HepG2 (cell line): ENCODE results near the gene MADCAM1. TPM values are rescaled to one million over a fixed set of nuclear protein-coding genes. Genes with fewer than 3 reads are reported as not detected.
A peak's percentile ranks its signal among the peaks of the same experiment; 100 is the strongest.

Experiments used
- ARHGAP35 ChIP-seq: sonication (generic); formaldehyde crosslinking; IDR thresholded peaks from 2 replicates; pipeline ENCODE4 v1.9.0; 2022; ENCODE audit warnings: mild to moderate bottlenecking, inconsistent platforms, moderate library complexity, missing genetic modification reagents, borderline replicate concordance
- CCDC6 ChIP-seq: sonication (generic); formaldehyde crosslinking; IDR thresholded peaks from 2 replicates; pipeline ENCODE4 v1.8.1; 2022; ENCODE audit warnings: mild to moderate bottlenecking, missing genetic modification reagents, moderate library complexity
- DMAP1 ChIP-seq: IDR thresholded peaks from 2 replicates; pipeline ENCODE4 v1.6.1; 2016
- DPF2 ChIP-seq: sonication (generic); formaldehyde crosslinking; IDR thresholded peaks from 2 replicates; pipeline ENCODE4 v1.4.0; 2020; ENCODE audit warnings: mild to moderate bottlenecking, low read depth, missing genetic modification reagents, borderline replicate concordance
- NFE2 ChIP-seq: sonication (generic); formaldehyde crosslinking; IDR thresholded peaks from 2 replicates; pipeline ENCODE4 v1.4.0; 2020; ENCODE audit warnings: missing genetic modification reagents
- PAX8 ChIP-seq: sonication (generic); formaldehyde crosslinking; IDR thresholded peaks from 2 replicates; pipeline ENCODE4 v1.8.0; 2022; ENCODE audit warnings: mild to moderate bottlenecking, missing genetic modification reagents, borderline replicate concordance
- PAXIP1 ChIP-seq: sonication (generic); formaldehyde crosslinking; conservative IDR thresholded peaks from 2 replicates; pipeline ENCODE4 v1.4.0; 2020; ENCODE audit warnings: mild to moderate bottlenecking, missing genetic modification reagents, moderate library complexity
- PBX3 ChIP-seq: sonication (generic); formaldehyde crosslinking; IDR thresholded peaks from 2 replicates; pipeline ENCODE4 v1.8.1; 2023; ENCODE audit warnings: missing genetic modification reagents, inconsistent platforms, borderline replicate concordance
- POLR2AphosphoS5 ChIP-seq: IDR thresholded peaks from 2 replicates; pipeline ENCODE4 v1.6.1; 2012; ENCODE audit warnings: low read depth, low read length
- RARA ChIP-seq: IDR thresholded peaks from 2 replicates; pipeline ENCODE4 v1.6.1; 2016; ENCODE audit warnings: missing genetic modification reagents, missing compliant biosample characterization
- SALL2 ChIP-seq: sonication (generic); formaldehyde crosslinking; IDR thresholded peaks from 2 replicates; pipeline ENCODE4 v1.8.1; 2023; ENCODE audit warnings: mild to moderate bottlenecking, missing genetic modification reagents, inconsistent platforms
- SATB2 ChIP-seq: sonication (generic); formaldehyde crosslinking; IDR thresholded peaks from 2 replicates; pipeline ENCODE4 v1.5.0; 2020; ENCODE audit warnings: missing genetic modification reagents
- SP5 ChIP-seq: IDR thresholded peaks from 2 replicates; pipeline ENCODE4 v1.6.1; 2016; ENCODE audit warnings: low read depth, borderline replicate concordance
- SRY ChIP-seq: sonication (generic); formaldehyde crosslinking; IDR thresholded peaks from 2 replicates; pipeline ENCODE4 v1.8.0; 2022; ENCODE audit warnings: mild to moderate bottlenecking, missing genetic modification reagents
- ZNF441 ChIP-seq: sonication (generic); formaldehyde crosslinking; IDR thresholded peaks from 2 replicates; pipeline ENCODE4 v1.7.0; 2021; ENCODE audit warnings: missing genetic modification reagents, borderline replicate concordance
- ZNF572 ChIP-seq: sonication (generic); formaldehyde crosslinking; IDR thresholded peaks from 2 replicates; pipeline ENCODE4 v1.5.1; 2020; ENCODE audit warnings: mild to moderate bottlenecking, missing genetic modification reagents
- ZSCAN31 ChIP-seq: sonication (generic); formaldehyde crosslinking; IDR thresholded peaks from 2 replicates; pipeline ENCODE4 v1.5.0; 2020; ENCODE audit warnings: low read depth, mild to moderate bottlenecking, missing genetic modification reagents
- polyA plus RNA-seq, 8 experiments: library from polyadenylated mRNA; depleted of rRNA in 3 of 8; stranded (reverse) in 7 of 8; unstranded in 1 of 8; fragments of >200 nt; fragmentation: Illumina TruSeq in 4 of 8; extraction: Trizol in 4 of 8; gene quantifications; 2 replicates each; pipeline versions ENCODE4 v1.2.1 to v1.2.3, GENCODE V29; 2011 to 2016; ENCODE audit warnings: low read depth in 4 of 8, missing spikeins in 1 of 8, mixed read lengths in 1 of 8; ENCODE audit not compliant: insufficient read depth in 1 of 8
- total RNA-seq, 5 experiments: library from RNA; depleted of rRNA; stranded (reverse); fragments of >200 nt; fragmentation: Illumina TruSeq; extraction: Trizol; gene quantifications; 2 replicates each; pipeline ENCODE4 v1.2.3, GENCODE V29; 2016; ENCODE audit warnings: low read depth in 1 of 5
- TF ChIP-seq, protein P1 (sequence below): sonication (generic); formaldehyde crosslinking; IDR thresholded peaks from 2 replicates; pipeline ENCODE4 v1.4.0; 2020; ENCODE audit warnings: mild to moderate bottlenecking, missing genetic modification reagents
- TF ChIP-seq, protein P2 (sequence below): sonication (generic); formaldehyde crosslinking; conservative IDR thresholded peaks from 2 replicates; pipeline ENCODE4 v1.4.0; 2020; ENCODE audit warnings: missing genetic modification reagents

MADCAM1 gene
- total and polyA plus RNA-seq, 2 of the 13 experiments (the other 11 are each of a cell fraction or from before 2014, with no cell fraction given), result 0.29 to 0.33 TPM

DNA sequence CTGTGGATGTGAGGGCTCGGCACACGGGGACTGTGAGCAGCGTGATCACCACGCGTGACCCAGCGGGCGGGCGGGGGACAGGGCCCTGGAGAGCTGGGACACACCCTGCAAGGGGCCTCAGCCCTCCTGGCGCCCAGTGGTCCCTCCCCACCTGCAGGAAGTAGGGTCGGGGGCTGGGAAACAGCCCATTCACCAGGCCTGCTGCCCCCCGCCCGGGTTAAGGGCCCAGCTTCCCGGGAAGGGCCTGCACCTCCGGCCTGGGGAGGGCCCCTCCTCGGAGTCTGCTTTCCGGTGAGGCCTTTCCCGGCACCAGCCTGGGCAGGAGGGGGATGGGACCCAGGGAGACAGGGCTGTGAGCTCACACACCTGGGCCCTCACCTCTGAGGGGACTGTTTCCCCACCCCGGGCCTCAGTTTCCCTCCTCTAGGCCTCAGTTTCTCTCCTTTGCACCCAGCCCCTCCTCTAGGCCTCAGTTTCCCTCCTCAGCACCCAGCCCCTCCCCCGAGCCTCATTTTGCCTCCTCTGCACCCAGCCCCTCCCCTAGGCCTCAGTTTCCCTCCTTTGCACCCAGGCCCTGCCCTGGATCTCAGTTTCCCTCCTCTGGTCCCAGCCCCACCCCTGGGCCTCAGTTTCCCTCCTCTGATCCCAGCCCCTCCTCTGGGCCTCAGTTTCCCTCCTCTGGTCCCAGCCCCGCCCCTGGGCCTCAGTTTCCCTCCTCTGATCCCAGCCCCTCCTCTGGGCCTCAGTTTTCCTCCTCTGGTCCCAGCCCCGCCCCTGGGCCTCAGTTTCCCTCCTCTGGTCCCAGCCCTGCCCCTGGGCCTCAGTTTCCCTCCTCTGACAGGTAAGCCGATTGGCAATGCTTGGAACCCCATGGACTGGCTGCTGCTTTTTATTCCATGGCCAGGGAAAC, 1.9 kb upstream of the MADCAM1 start (continued):
- no peak for TF ChIP-seq PAX8
- no peak for TF ChIP-seq SRY (CRISPR knock-in tag)
- TF ChIP-seq NFE2 (CRISPR knock-in tag), result no peak
- TF ChIP-seq ZNF572 (CRISPR knock-in tag), result no peak
- TF ChIP-seq, protein P1, sequence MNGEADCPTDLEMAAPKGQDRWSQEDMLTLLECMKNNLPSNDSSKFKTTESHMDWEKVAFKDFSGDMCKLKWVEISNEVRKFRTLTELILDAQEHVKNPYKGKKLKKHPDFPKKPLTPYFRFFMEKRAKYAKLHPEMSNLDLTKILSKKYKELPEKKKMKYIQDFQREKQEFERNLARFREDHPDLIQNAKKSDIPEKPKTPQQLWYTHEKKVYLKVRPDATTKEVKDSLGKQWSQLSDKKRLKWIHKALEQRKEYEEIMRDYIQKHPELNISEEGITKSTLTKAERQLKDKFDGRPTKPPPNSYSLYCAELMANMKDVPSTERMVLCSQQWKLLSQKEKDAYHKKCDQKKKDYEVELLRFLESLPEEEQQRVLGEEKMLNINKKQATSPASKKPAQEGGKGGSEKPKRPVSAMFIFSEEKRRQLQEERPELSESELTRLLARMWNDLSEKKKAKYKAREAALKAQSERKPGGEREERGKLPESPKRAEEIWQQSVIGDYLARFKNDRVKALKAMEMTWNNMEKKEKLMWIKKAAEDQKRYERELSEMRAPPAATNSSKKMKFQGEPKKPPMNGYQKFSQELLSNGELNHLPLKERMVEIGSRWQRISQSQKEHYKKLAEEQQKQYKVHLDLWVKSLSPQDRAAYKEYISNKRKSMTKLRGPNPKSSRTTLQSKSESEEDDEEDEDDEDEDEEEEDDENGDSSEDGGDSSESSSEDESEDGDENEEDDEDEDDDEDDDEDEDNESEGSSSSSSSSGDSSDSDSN (CRISPR knock-in tag), result peak; percentile 51
- TF ChIP-seq ARHGAP35 (CRISPR knock-in tag), result no peak
- peak; percentile 28; the same call in 1 of the 2 replicates for TF ChIP-seq PAXIP1 (CRISPR knock-in tag)
- no peak for TF ChIP-seq PBX3 (CRISPR knock-in tag)
- TF ChIP-seq SATB2 (CRISPR knock-in tag), result no peak
- TF ChIP-seq CCDC6 (CRISPR knock-in tag), result no peak
- TF ChIP-seq POLR2AphosphoS5, result no peak
- TF ChIP-seq SALL2 (CRISPR knock-in tag), result no peak
- no peak for TF ChIP-seq SP5 (CRISPR knock-in tag)
- no peak for TF ChIP-seq DPF2 (CRISPR knock-in tag)
- no peak for TF ChIP-seq DMAP1 (CRISPR knock-in tag)
- TF ChIP-seq, protein P2, sequence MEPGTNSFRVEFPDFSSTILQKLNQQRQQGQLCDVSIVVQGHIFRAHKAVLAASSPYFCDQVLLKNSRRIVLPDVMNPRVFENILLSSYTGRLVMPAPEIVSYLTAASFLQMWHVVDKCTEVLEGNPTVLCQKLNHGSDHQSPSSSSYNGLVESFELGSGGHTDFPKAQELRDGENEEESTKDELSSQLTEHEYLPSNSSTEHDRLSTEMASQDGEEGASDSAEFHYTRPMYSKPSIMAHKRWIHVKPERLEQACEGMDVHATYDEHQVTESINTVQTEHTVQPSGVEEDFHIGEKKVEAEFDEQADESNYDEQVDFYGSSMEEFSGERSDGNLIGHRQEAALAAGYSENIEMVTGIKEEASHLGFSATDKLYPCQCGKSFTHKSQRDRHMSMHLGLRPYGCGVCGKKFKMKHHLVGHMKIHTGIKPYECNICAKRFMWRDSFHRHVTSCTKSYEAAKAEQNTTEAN (CRISPR knock-in tag), result no peak
- peak; percentile 32; the same call in 1 of the 2 replicates for TF ChIP-seq RARA
- TF ChIP-seq ZNF441 (CRISPR knock-in tag), result no peak
- TF ChIP-seq ZSCAN31, result no peak
